Skeletal muscle satellite cell (primary cell): ENCODE measurements around the gene HASPIN.

Source experiments
- H3K27me3 ChIP-seq: 2 replicates; pipeline ENCODE4 v1.7.0; 2013; ENCODE audit warnings: low read length; ENCODE audit not compliant: control insufficient read depth, insufficient read depth
- H3K36me3 ChIP-seq: 2 replicates; pipeline ENCODE4 v1.7.0; 2013; ENCODE audit warnings: mild to moderate bottlenecking, control low read depth, low read length; ENCODE audit not compliant: insufficient read depth
- H3K4me1 ChIP-seq: 2 replicates; pipeline ENCODE4 v1.7.0; 2013; ENCODE audit warnings: low read length; ENCODE audit not compliant: control insufficient read depth, insufficient read depth
- H3K4me2 ChIP-seq: 2 replicates; pipeline ENCODE4 v1.7.0; 2013; ENCODE audit warnings: mild to moderate bottlenecking, low read length
- H3K4me3 ChIP-seq: 2 replicates; pipeline ENCODE4 v1.7.0; 2013; ENCODE audit warnings: low read length
- H3K9ac ChIP-seq: 2 replicates; pipeline ENCODE4 v1.7.0; 2013; ENCODE audit warnings: mild to moderate bottlenecking, low read depth, low read length, moderate library complexity
- H3K9me3 ChIP-seq: replicated peaks from 2 replicates; pipeline ENCODE4 v1.7.0; 2013; ENCODE audit warnings: mild to moderate bottlenecking, control low read depth, low read length

Gene HASPIN

DNA sequence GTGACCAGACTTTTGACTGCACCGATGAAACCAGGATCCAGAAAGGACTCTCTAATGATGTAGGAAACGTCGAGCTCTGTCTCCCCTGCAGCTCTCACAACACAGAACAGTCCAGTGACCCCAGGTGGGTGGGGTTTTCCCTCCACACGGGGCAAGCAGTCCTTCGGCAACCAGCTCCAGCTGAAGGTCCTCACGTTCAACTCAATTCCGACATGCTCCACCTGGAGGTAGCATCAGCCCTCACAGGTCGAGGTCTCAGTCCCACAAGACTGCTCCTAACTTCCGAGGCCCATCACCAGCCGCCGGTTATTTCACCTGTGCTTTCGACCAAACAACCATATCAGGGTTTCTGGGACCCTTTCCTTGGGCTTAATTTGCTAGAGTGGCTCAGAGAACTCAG is 49.1 kb downstream of the HASPIN start:
- Histone ChIP-seq H3K4me3 (no peak overlapping the region), H3K9me3 (no peaks in the 10 kb centered on the region)

DNA sequence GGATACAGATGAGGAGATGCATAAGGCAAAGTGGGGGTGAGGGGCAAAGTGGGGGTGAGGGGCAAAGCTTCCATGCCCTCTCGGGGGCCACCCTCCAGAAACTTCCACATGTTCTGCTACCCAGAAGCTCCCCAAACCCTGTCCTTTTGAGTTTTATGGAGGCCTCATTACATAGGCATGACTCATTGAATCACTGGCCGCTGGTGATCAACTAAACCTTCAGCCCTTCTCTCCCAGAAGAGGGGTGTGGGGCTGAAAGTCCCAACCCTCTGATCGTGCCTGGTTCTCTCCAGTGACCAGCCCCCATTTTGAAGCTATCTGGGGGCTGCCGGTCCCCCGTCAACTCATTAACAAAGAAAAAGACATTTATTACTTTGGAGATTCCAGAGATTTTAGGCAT is 49.8 kb downstream of the HASPIN start:
- H3K9ac ChIP-seq, result no peak overlapping the region

More for the DNA sequence above, 49.1 kb downstream of the HASPIN start:
- Histone ChIP-seq H3K4me2 (no peak overlapping the region), H3K9ac (no peak overlapping the region), H3K27me3 (no peaks in the 10 kb centered on the region), H3K36me3 (no peaks in the 10 kb centered on the region), H3K4me1 (peaks cover 6% of the 10 kb centered on the region)

DNA sequence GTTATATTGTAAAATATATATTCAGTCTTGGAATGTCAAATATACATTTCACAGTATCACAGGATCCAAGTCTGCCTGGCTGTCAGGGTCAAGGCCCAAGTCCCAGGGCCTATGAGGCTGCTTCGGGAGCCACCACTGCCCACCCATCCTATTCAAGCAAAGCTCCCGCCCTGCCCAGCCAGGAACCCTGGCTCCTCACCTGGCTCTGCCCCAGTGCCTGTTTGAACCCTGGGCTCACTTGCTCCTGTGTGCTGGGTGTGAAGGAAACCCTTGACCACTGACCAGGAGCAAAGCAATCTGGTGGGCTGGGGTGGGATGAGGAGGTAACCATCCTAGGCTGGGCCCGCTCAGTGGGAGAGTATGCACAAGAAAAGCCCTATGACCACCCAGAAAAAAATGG is 50.3 kb downstream of the HASPIN start:
- Histone ChIP-seq H3K9ac (no peak overlapping the region), H3K36me3 (no peaks in the 10 kb centered on the region), H3K4me2 (no peak overlapping the region), H3K4me1 (peaks cover 6% of the 10 kb centered on the region), H3K4me3 (no peak overlapping the region), H3K27me3 (no peaks in the 10 kb centered on the region), H3K9me3 (no peaks in the 10 kb centered on the region)

More for the DNA sequence above, 49.8 kb downstream of the HASPIN start:
- H3K36me3 ChIP-seq, result no peaks in the 10 kb centered on the region
- H3K4me1 ChIP-seq, result peaks cover 6% of the 10 kb centered on the region
- H3K27me3 ChIP-seq, result no peaks in the 10 kb centered on the region
- H3K9me3 ChIP-seq, result no peaks in the 10 kb centered on the region
- no peak overlapping the region for H3K4me3 ChIP-seq
- no peak overlapping the region for H3K4me2 ChIP-seq
